K562 (cell line): ENCODE data around the gene PDLIM4. TPM values are rescaled to one million over a fixed set of nuclear protein-coding genes. Genes with fewer than 3 reads are reported as not detected.

ENCODE experiments used
- CUX1 ChIP-seq: fragments of 200-800 bp; sonication (Bioruptor generic); IDR thresholded peaks from 2 replicates; pipeline ENCODE4 v1.6.1; 2016; ENCODE audit warnings: missing genetic modification characterization, missing compliant biosample characterization
- ETV6 ChIP-seq, 3 experiments: fragments of 150-350 bp in 1 of 3; sonication (generic) in 1 of 3; formaldehyde crosslinking in 1 of 3; IDR thresholded peaks; 2 replicates each; pipeline versions ENCODE4 v1.6.1 to v1.8.0; 2014 to 2022; ENCODE audit warnings: borderline replicate concordance in 2 of 3, low read depth in 2 of 3, antibody characterized with exemption in 1 of 3, low read length in 1 of 3, mild to moderate bottlenecking in 1 of 3, missing genetic modification reagents in 1 of 3
- HNRNPH1 ChIP-seq: fragments of 200-400 bp; formaldehyde crosslinking; optimal IDR thresholded peaks from 2 replicates; pipeline ENCODE3; 2017; ENCODE audit warnings: low read depth, mild to moderate bottlenecking, low read length, moderate library complexity
- NRF1 ChIP-seq, 2 experiments: fragments of 450-650 bp; IDR thresholded peaks in 1 of 2; conservative IDR thresholded peaks in 1 of 2; 2 replicates each; pipeline ENCODE4 v1.6.1; 2014; ENCODE audit warnings: mild to moderate bottlenecking in 2 of 2
- ZNF398 ChIP-seq: fragments of 250-450 bp; sonication (Bioruptor Pico); IDR thresholded peaks from 2 replicates; pipeline ENCODE4 v1.8.0; 2021; ENCODE audit warnings: moderate library complexity, mild to moderate bottlenecking, inconsistent platforms
- polyA plus RNA-seq, 8 experiments: library from polyadenylated mRNA; depleted of rRNA in 4 of 8; stranded (reverse) in 5 of 8; unstranded in 3 of 8; fragments of >200 nt; fragmentation: Nextera tagmentation in 2 of 8; fragmentation: Illumina TruSeq in 1 of 8; extraction: Ambion mirVana in 2 of 8; extraction: Trizol in 1 of 8; gene quantifications; 2 replicates each; pipeline versions ENCODE4 v1.2.1 to v1.2.3, GENCODE V29; 2011 to 2014; ENCODE audit warnings: inconsistent platforms in 1 of 8, missing spikeins in 1 of 8
- total RNA-seq, 7 experiments: library from RNA; depleted of rRNA in 6 of 7; stranded (reverse); fragments of >200 nt in 6 of 7; fragmentation: Illumina TruSeq in 2 of 7; extraction: Trizol in 2 of 7; gene quantifications; 2 replicates each; pipeline versions ENCODE4 v1.2.1 to v1.2.3, GENCODE V29; 2011 to 2021; ENCODE audit warnings: low replicate concordance in 1 of 7
- TF ChIP-seq, protein P1 (sequence below), 2 experiments: fragments of 450-650 bp; IDR thresholded peaks; 2 replicates each; pipeline ENCODE4 v1.6.1; 2016; ENCODE audit warnings: mild to moderate bottlenecking in 2 of 2, borderline replicate concordance in 1 of 2, low read depth in 1 of 2, moderate library complexity in 1 of 2
- TF ChIP-seq, protein P2 (sequence below): fragments of 200-800 bp; sonication (Bioruptor generic); IDR thresholded peaks from 2 replicates; pipeline ENCODE4 v1.6.1; 2017; ENCODE audit warnings: missing genetic modification characterization, missing compliant biosample characterization

Gene PDLIM4
- total and polyA plus RNA-seq, 9 of the 15 experiments (the other 6 are each of a cell fraction or from before 2014, with no cell fraction given) = 0.28 to 32.8 (median 13.1) TPM

GRCh38 chr5:132294728-132295504 lies 37.4 kb downstream of the PDLIM4 start (continued):
- TF ChIP-seq, protein P1, sequence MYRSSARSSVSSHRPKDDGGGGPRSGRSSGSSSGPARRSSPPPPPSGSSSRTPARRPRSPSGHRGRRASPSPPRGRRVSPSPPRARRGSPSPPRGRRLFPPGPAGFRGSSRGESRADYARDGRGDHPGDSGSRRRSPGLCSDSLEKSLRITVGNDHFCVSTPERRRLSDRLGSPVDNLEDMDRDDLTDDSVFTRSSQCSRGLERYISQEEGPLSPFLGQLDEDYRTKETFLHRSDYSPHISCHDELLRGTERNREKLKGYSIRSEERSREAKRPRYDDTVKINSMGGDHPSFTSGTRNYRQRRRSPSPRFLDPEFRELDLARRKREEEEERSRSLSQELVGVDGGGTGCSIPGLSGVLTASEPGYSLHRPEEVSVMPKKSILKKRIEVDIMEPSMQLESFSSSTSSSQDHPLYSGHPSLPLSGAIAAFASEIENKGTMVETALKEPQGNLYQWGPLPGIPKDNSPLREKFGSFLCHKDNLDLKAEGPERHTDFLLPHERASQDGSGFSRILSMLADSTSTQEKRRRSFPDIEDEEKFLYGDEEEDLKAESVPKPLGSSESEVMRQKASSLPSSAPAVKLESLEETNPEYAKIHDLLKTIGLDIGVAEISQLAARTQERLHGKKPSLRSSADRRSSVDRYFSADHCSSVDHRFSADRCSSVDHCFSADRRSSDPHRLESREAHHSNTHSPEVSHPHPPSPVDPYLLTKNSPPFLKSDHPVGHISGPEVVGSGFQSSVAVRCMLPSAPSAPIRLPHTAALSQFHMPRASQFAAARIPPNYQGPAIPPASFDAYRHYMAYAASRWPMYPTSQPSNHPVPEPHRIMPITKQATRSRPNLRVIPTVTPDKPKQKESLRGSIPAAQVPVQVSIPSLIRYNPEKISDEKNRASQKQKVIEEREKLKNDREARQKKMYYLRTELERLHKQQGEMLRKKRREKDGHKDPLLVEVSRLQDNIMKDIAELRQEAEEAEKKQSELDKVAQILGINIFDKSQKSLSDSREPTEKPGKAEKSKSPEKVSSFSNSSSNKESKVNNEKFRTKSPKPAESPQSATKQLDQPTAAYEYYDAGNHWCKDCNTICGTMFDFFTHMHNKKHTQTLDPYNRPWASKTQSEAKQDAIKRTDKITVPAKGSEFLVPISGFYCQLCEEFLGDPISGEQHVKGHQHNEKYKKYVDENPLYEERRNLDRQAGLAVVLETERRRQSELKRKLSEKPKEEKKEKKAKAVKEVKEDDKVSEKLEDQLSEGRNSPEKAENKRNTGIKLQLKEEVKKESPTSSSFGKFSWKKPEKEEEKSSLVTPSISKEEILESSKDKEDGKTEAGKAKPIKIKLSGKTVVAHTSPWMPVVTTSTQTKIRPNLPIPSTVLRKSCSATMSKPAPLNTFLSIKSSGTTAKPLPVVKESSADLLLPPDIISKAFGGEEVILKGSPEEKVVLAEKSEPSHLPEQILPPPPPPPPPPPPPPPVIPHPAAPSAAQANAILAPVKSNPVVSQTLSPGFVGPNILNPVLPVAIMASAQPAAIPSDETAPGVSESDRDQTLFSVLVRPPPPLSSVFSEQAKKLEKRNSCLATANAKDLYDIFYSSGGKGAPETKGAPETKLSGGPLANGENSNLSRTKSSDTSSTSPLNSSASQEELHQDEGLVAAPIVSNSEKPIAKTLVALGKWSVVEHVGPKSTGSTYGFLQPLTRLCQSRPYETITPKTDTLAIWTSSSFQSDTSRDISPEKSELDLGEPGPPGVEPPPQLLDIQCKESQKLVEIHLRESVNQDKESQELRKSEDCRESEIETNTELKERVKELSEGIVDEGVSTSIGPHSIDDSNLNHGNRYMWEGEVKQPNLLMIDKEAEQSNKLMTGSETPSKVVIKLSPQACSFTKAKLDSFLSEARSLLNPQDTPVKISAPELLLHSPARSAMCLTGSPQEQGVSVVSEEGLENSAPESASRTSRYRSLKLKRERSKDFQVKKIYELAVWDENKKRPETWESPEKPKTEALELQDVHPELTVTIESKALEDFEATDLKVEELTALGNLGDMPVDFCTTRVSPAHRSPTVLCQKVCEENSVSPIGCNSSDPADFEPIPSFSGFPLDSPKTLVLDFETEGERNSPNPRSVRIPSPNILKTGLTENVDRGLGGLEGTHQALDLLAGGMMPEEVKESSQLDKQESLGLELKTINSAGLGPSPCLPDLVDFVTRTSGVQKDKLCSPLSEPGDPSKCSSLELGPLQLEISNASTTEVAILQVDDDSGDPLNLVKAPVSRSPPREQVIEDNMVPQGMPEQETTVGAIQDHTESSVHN (IDR thresholded peaks at IDR 0.05; ENCODE audit: borderline replicate concordance in 1 of 2, low read depth in 1 of 2) = no peak
- TF ChIP-seq NRF1 (conservative IDR thresholded peaks at IDR 0.05 in 1 of 2, IDR thresholded peaks at IDR 0.05 in 1 of 2) = peak; percentile 55 to 56; a peak in 3 of 4 replicates
- no peak for TF ChIP-seq HNRNPH1
- TF ChIP-seq ZNF398 (CRISPR knock-in tag) = no peak
- TF ChIP-seq, protein P2, sequence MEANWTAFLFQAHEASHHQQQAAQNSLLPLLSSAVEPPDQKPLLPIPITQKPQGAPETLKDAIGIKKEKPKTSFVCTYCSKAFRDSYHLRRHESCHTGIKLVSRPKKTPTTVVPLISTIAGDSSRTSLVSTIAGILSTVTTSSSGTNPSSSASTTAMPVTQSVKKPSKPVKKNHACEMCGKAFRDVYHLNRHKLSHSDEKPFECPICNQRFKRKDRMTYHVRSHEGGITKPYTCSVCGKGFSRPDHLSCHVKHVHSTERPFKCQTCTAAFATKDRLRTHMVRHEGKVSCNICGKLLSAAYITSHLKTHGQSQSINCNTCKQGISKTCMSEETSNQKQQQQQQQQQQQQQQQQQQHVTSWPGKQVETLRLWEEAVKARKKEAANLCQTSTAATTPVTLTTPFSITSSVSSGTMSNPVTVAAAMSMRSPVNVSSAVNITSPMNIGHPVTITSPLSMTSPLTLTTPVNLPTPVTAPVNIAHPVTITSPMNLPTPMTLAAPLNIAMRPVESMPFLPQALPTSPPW (CRISPR knock-in tag) = peak; percentile 63
- TF ChIP-seq ETV6 (IDR thresholded peaks at IDR 0.05; ENCODE audit: borderline replicate concordance in 1 of 2, low read depth in 2 of 2, low read length in 1 of 2) = no peak
- TF ChIP-seq ETV6 (CRISPR knock-in tag; IDR thresholded peaks at IDR 0.05; ENCODE audit: borderline replicate concordance) = 0 out of 2 replicates have a peak, but pooled peaks have one; percentile 55
- no peak for TF ChIP-seq CUX1 (CRISPR knock-in tag)
